ENCODE results near the gene PFKFB3. TPM values are rescaled to one million over a fixed set of nuclear protein-coding genes. Genes with fewer than 3 reads are reported as not detected.
A peak's percentile ranks its signal among the peaks of the same experiment; 100 is the strongest.
"Not testable (repeated sequence)": the region's sequence is repeated elsewhere in the genome, so short reads cannot be mapped to it uniquely, and the experiment has no call there.

The PFKFB3 gene
- total and polyA plus RNA-seq, 5 donors from 2014 or later = 2.8 to 96.3 (median 4.2) TPM

- peak overlapping the region; percentile 14 to 88 (median 69) for H3K27ac Mint-ChIP-seq
- no peak overlapping the region for H3K27ac ChIP-seq (ENCODE audit: insufficient read depth, low read length, poor library complexity, severe bottlenecking)
Measured at GRCh38 chr10:6180480-6181110, 22.1 kb upstream of the PFKFB3 start.

GRCh38 chr10:6181249-6181648 is 21.5 kb upstream of the PFKFB3 start:
- DNase-seq (no peak), ATAC-seq (ENCODE audit: low read depth in 2 of 2) (no peak)
- no peak overlapping the region for H3K4me3 ChIP-seq (ENCODE audit: low read depth, low read length)
- H3K9me3 ChIP-seq (ENCODE audit: control insufficient read depth in 2 of 2, low read length in 2 of 2) = no peaks in the 10 kb centered on the region
- no peaks in the 10 kb centered on the region for H3K27me3 ChIP-seq (ENCODE audit: control insufficient read depth, insufficient read depth, low read length)
- H3K4me1 ChIP-seq (ENCODE audit: control insufficient read depth, insufficient read depth, low read length, poor library complexity, severe bottlenecking) = no peaks in the 10 kb centered on the region
- no peaks in the 10 kb centered on the region for H3K9me3 Mint-ChIP-seq
- no peak overlapping the region for H3K4me3 Mint-ChIP-seq
- no peaks in the 10 kb centered on the region for H3K36me3 ChIP-seq (ENCODE audit: control insufficient read depth, insufficient read depth, low read length)
- no peaks in the 10 kb centered on the region for H3K27me3 Mint-ChIP-seq
- H3K36me3 Mint-ChIP-seq = peaks cover 4% of the 10 kb centered on the region
- H3K27ac Mint-ChIP-seq = peak overlapping the region; percentile 21 to 88 (median 69)
- peaks cover 0 to 27% (median 11%) of the 10 kb centered on the region in 4 donors for H3K4me1 Mint-ChIP-seq
- H3K27ac ChIP-seq (ENCODE audit: insufficient read depth, low read length, poor library complexity, severe bottlenecking) = no peak overlapping the region

More at GRCh38 chr10:6180480-6181110, 22.1 kb upstream of the PFKFB3 start:
- Histone ChIP-seq H3K27me3 (ENCODE audit: control insufficient read depth, insufficient read depth, low read length) (no peaks in the 10 kb centered on the region), H3K36me3 (ENCODE audit: control insufficient read depth, insufficient read depth, low read length) (no peaks in the 10 kb centered on the region), H3K4me1 (ENCODE audit: control insufficient read depth, insufficient read depth, low read length, poor library complexity, severe bottlenecking) (no peaks in the 10 kb centered on the region), H3K9me3 (ENCODE audit: control insufficient read depth in 2 of 2, low read length in 2 of 2) (no peaks in the 10 kb centered on the region), H3K4me3 (ENCODE audit: low read depth, low read length) (no peak overlapping the region)
- no peak for ATAC-seq (ENCODE audit: low read depth in 2 of 2)
- H3K36me3 Mint-ChIP-seq = peaks cover 8% of the 10 kb centered on the region
- no peak for DNase-seq
- H3K27me3 Mint-ChIP-seq = no peaks in the 10 kb centered on the region
- no peak overlapping the region for H3K4me3 Mint-ChIP-seq
- H3K4me1 Mint-ChIP-seq = peaks cover 4 to 33% (median 15%) of the 10 kb centered on the region in 4 donors
- no peaks in the 10 kb centered on the region for H3K9me3 Mint-ChIP-seq

GRCh38 chr10:6182454-6183098 is 20.2 kb upstream of the PFKFB3 start:
- H3K4me3 Mint-ChIP-seq = no peak overlapping the region
- no peak overlapping the region for H3K27ac Mint-ChIP-seq
- H3K36me3 Mint-ChIP-seq = peaks cover 4% of the 10 kb centered on the region
- H3K36me3 ChIP-seq (ENCODE audit: control insufficient read depth, insufficient read depth, low read length) = no peaks in the 10 kb centered on the region
- ATAC-seq (ENCODE audit: low read depth in 2 of 2) (no peak), DNase-seq (no peak)
- no peak overlapping the region for H3K27ac ChIP-seq (ENCODE audit: insufficient read depth, low read length, poor library complexity, severe bottlenecking)
- no peaks in the 10 kb centered on the region for H3K9me3 ChIP-seq (ENCODE audit: control insufficient read depth in 2 of 2, low read length in 2 of 2)
- H3K4me3 ChIP-seq (ENCODE audit: low read depth, low read length) = no peak overlapping the region
- no peaks in the 10 kb centered on the region for H3K27me3 ChIP-seq (ENCODE audit: control insufficient read depth, insufficient read depth, low read length)
- no peaks in the 10 kb centered on the region for H3K4me1 ChIP-seq (ENCODE audit: control insufficient read depth, insufficient read depth, low read length, poor library complexity, severe bottlenecking)
- H3K27me3 Mint-ChIP-seq = no peaks in the 10 kb centered on the region
- no peaks in the 10 kb centered on the region for H3K9me3 Mint-ChIP-seq
- H3K4me1 Mint-ChIP-seq = peaks cover 1 to 20% (median 10%) of the 10 kb centered on the region in 4 donors

GRCh38 chr10:6185039-6185716 is 17.6 kb upstream of the PFKFB3 start:
- no peaks in the 10 kb centered on the region for H3K27me3 Mint-ChIP-seq
- H3K27ac Mint-ChIP-seq = peak overlapping the region; percentile 23 to 79 (median 52)
- Histone ChIP-seq H3K9me3 (ENCODE audit: control insufficient read depth in 2 of 2, low read length in 2 of 2) (no peaks in the 10 kb centered on the region), H3K27me3 (ENCODE audit: control insufficient read depth, insufficient read depth, low read length) (no peaks in the 10 kb centered on the region), H3K4me3 (ENCODE audit: low read depth, low read length) (no peak overlapping the region), H3K27ac (ENCODE audit: insufficient read depth, low read length, poor library complexity, severe bottlenecking) (no peak overlapping the region), H3K36me3 (ENCODE audit: control insufficient read depth, insufficient read depth, low read length) (no peaks in the 10 kb centered on the region), H3K4me1 (ENCODE audit: control insufficient read depth, insufficient read depth, low read length, poor library complexity, severe bottlenecking) (no peaks in the 10 kb centered on the region)
- H3K36me3 Mint-ChIP-seq = peaks cover 4% of the 10 kb centered on the region
- DNase-seq = no peak
- H3K9me3 Mint-ChIP-seq = no peaks in the 10 kb centered on the region
- H3K4me3 Mint-ChIP-seq = no peak overlapping the region
- H3K4me1 Mint-ChIP-seq = peaks cover 10 to 26% (median 15%) of the 10 kb centered on the region in 4 donors
- no peak for ATAC-seq (ENCODE audit: low read depth in 2 of 2)

- no peaks in the 10 kb centered on the region for H3K4me1 ChIP-seq (ENCODE audit: control insufficient read depth, insufficient read depth, low read length, poor library complexity, severe bottlenecking)
- no peaks in the 10 kb centered on the region for H3K9me3 Mint-ChIP-seq
- no peak overlapping the region for H3K27ac ChIP-seq (ENCODE audit: insufficient read depth, low read length, poor library complexity, severe bottlenecking)
- H3K4me1 Mint-ChIP-seq = peaks cover 10 to 29% (median 18%) of the 10 kb centered on the region in 4 donors
- no peak overlapping the region for H3K4me3 Mint-ChIP-seq
- H3K36me3 ChIP-seq (ENCODE audit: control insufficient read depth, insufficient read depth, low read length) = no peaks in the 10 kb centered on the region
- H3K27ac Mint-ChIP-seq = peak overlapping the region in 1 of 3 donors; percentile 43
- H3K36me3 Mint-ChIP-seq = peaks cover 6% of the 10 kb centered on the region
- no peaks in the 10 kb centered on the region for H3K9me3 ChIP-seq (ENCODE audit: control insufficient read depth in 2 of 2, low read length in 2 of 2)
- DNase-seq (no peak), ATAC-seq (ENCODE audit: low read depth in 2 of 2) (no peak)
- no peaks in the 10 kb centered on the region for H3K27me3 ChIP-seq (ENCODE audit: control insufficient read depth, insufficient read depth, low read length)
- H3K4me3 ChIP-seq (ENCODE audit: low read depth, low read length) = no peak overlapping the region
- no peaks in the 10 kb centered on the region for H3K27me3 Mint-ChIP-seq
Measured at GRCh38 chr10:6186894-6187256, 15.9 kb upstream of the PFKFB3 start.

GRCh38 chr10:6187278-6187677 is 15.5 kb upstream of the PFKFB3 start:
- Histone ChIP-seq H3K4me1 (ENCODE audit: control insufficient read depth, insufficient read depth, low read length, poor library complexity, severe bottlenecking) (no peaks in the 10 kb centered on the region), H3K27me3 (ENCODE audit: control insufficient read depth, insufficient read depth, low read length) (no peaks in the 10 kb centered on the region), H3K4me3 (ENCODE audit: low read depth, low read length) (no peak overlapping the region), H3K36me3 (ENCODE audit: control insufficient read depth, insufficient read depth, low read length) (no peaks in the 10 kb centered on the region), H3K9me3 (ENCODE audit: control insufficient read depth in 2 of 2, low read length in 2 of 2) (no peaks in the 10 kb centered on the region), H3K27ac (ENCODE audit: insufficient read depth, low read length, poor library complexity, severe bottlenecking) (no peak overlapping the region)
- no peaks in the 10 kb centered on the region for H3K27me3 Mint-ChIP-seq
- ATAC-seq (ENCODE audit: low read depth in 2 of 2) = peak; percentile 40 to 48
- H3K27ac Mint-ChIP-seq = no peak overlapping the region
- peaks cover 7% of the 10 kb centered on the region for H3K36me3 Mint-ChIP-seq
- H3K4me3 Mint-ChIP-seq = no peak overlapping the region
- DNase-seq = no peak
- H3K9me3 Mint-ChIP-seq = no peaks in the 10 kb centered on the region
- peaks cover 10 to 29% (median 19%) of the 10 kb centered on the region in 4 donors for H3K4me1 Mint-ChIP-seq

GRCh38 chr10:6190033-6190432 is 12.7 kb upstream of the PFKFB3 start:
- not testable (repeated sequence) for H3K36me3 Mint-ChIP-seq, H3K27ac Mint-ChIP-seq
- H3K4me1 Mint-ChIP-seq = peaks cover 10 to 34% (median 24%) of the 10 kb centered on the region in 4 donors

More at GRCh38 chr10:6190033-6190432, 12.7 kb upstream of the PFKFB3 start:
- not testable (repeated sequence) for H3K36me3 ChIP-seq (ENCODE audit: control insufficient read depth, insufficient read depth, low read length); H3K27me3 ChIP-seq (ENCODE audit: control insufficient read depth, insufficient read depth, low read length); H3K4me3 ChIP-seq (ENCODE audit: low read depth, low read length); H3K27ac ChIP-seq (ENCODE audit: insufficient read depth, low read length, poor library complexity, severe bottlenecking); H3K27me3 Mint-ChIP-seq; H3K9me3 ChIP-seq (ENCODE audit: control insufficient read depth in 2 of 2, low read length in 2 of 2); H3K4me1 ChIP-seq (ENCODE audit: control insufficient read depth, insufficient read depth, low read length, poor library complexity, severe bottlenecking); H3K4me3 Mint-ChIP-seq; H3K9me3 Mint-ChIP-seq; ATAC-seq (ENCODE audit: low read depth in 2 of 2); DNase-seq
